VCaP (cell line): ENCODE data around the gene IGSF11.

ENCODE experiments used
- H3K27ac ChIP-seq: fragments of 450-650 bp; 2 replicates; pipeline ENCODE4 v1.5.1; 2017
- TF ChIP-seq, protein P1 (sequence below): fragments of 450-650 bp; conservative IDR thresholded peaks from 2 replicates; pipeline ENCODE4 v1.5.1; 2017; ENCODE audit warnings: mild to moderate bottlenecking, moderate library complexity

The IGSF11 gene

DNA sequence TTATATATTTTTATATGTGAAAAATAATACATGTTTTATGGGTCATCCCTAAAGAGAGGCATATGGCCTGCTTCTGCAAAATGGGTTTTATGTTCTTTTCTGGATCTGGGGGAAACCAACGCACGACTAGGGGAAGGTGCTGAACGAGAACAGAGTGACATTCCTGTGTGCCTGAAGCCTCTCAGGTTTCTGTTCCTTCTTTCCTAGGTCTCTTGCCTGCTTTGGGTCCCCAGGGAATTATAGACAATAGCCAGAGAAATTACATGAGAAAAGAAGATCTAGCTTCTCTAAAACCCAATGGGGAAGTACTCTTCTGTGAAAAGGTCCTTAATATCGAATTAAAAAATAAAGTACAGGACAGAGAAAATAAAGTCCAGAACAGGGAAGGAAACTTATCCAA is 66.5 kb downstream of the IGSF11 start:
- TF ChIP-seq, protein P1, sequence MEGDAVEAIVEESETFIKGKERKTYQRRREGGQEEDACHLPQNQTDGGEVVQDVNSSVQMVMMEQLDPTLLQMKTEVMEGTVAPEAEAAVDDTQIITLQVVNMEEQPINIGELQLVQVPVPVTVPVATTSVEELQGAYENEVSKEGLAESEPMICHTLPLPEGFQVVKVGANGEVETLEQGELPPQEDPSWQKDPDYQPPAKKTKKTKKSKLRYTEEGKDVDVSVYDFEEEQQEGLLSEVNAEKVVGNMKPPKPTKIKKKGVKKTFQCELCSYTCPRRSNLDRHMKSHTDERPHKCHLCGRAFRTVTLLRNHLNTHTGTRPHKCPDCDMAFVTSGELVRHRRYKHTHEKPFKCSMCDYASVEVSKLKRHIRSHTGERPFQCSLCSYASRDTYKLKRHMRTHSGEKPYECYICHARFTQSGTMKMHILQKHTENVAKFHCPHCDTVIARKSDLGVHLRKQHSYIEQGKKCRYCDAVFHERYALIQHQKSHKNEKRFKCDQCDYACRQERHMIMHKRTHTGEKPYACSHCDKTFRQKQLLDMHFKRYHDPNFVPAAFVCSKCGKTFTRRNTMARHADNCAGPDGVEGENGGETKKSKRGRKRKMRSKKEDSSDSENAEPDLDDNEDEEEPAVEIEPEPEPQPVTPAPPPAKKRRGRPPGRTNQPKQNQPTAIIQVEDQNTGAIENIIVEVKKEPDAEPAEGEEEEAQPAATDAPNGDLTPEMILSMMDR: no peak
- no peak overlapping the region for H3K27ac ChIP-seq

DNA sequence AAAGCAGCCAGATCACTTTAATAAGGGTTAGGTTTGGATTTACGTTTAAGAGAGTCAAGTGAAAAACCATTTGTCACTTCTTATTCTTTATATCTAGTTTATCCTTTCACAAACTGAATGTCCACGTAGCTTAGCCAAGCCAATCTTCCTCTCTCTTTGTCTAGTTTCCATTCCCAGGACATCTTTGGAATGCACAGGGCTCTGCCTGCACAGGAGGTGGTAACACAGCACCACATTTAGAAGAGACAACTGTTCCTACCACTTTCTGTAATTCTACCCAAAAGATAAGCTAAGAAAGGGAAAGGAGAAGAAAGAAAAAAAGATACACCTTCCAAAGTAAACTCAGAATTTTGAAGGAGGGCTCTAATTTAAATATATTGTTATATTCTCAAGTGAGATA is 67.9 kb downstream of the IGSF11 start:
- TF ChIP-seq, protein P1: no peak
- H3K27ac ChIP-seq: no peak overlapping the region

DNA sequence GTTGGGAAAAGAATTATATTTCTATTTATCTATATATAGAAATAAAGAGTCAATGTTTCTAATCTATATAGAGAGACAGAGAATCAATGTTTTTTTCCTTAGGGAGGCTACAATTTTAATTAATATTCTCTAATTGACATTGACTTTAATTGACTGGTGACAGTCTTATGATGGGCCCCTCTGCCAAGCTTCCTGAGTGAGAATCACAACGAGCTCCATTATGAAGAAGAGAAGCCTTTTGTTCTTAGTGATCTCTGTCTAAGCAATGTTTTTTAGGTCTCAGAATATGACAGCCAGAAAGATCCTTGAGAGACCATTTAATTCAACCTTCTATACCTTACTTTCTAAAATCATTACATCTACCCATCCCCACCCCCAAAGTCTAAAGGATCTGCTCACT is 70.9 kb downstream of the IGSF11 start:
- TF ChIP-seq, protein P1: no peak
- H3K27ac ChIP-seq: no peak overlapping the region

DNA sequence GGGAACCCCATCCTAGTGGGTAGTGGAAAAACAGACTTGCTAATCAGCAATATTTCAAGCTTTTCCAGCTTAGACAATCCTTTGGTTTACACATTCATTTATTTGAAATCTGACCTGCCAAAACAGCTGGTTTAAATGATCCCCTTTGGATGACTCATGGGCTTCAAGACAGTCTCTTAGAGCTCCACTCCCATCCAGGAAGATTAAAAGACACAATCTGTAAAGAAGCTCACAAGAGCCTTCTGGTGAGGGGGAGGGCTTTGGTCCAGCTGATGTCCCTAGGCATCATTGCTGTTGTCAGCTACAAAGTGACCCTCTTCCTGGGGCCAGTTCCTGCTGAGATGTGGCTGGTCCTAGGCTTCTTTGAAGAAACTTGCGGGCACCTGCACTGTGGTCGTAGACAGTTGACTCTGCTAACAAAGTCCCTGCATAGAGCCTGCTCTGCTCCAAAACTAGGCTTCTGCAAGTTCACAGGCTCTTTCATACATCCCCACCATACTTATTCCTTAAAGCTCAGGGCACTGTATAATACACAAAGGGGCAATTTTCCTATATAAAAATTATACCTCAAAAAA is 73.7 kb downstream of the IGSF11 start:
- TF ChIP-seq, protein P1: no peak
- no peak overlapping the region for H3K27ac ChIP-seq

DNA sequence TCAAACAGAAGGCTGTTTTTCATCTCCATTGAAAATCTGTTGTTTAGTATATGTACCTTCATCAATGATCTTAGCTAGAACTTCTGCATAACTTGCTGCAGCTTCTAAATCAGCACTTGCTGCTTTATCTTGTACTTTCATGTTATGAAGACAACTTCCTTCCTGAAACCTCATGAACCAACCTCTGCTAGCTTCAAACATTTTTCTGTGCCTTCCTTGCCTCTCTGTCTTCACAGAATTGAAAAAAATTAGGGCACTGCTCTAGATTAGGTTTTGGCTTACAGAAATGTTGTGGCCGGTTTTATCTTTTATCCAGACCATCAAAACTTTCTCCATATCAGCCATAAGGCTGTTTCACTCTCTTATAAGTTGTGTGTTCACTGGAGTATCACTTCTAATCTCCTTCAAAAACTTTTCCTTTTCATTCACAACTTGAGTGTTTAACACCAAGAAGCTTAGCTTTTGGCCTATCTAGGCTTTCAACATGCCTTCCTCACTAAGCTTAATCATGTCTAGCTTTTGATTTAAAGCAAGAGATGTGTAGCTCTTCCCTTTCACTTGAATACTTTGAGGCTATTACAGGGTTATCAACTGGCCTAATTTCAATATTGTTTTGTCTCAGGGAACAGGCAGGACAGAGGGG is 78.6 kb downstream of the IGSF11 start:
- no peak overlapping the region for H3K27ac ChIP-seq
- TF ChIP-seq, protein P1: no peak

DNA sequence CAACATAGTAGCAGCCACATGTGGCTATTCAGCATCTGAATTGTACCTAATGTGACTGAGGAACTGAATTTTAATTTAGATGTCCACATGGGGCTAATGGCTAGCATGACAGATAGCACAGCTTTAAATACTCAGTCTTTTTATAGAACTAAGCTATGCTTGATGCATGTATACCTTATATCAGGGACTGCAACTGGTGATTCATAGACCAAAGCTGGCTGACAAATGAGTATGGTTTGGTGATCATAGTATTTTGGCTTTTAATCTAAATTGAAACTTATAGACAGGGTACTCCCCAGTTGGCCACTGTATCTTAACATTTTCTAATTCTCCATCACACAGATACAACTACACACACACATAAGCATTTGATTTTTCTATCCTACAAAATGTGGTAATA is 83.6 kb downstream of the IGSF11 start:
- TF ChIP-seq, protein P1: no peak
- no peak overlapping the region for H3K27ac ChIP-seq

DNA sequence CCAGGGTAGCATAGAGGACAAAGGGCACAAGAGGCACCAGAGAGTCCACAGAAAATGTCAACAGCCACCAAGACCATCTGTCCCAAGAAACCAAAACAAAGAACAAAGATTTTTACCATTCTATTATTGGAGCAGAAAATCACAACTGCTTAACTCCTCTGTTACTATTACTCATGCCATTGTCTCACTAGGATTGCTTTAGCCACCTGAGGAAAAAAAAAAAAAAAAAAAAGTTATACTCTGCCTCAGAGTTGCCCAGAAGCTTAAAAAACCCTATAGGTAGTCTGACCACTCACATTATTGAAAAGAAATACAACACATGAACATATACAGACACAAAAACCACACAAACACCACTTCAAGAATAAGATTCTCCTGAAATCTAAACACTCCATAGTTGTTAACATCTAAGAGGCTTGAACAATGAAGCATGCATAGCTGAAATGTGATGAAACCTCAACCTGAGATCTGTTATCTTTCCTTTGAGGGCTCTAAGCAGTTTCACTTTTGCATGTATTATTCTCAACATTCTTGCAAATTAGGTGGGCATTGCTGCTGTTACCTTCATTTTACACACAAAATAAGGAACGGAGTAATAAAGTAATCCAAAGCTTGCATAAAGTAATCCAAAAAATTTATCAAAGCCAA is 85.4 kb downstream of the IGSF11 start:
- TF ChIP-seq, protein P1: no peak
- H3K27ac ChIP-seq: no peak overlapping the region
